ENCODE results near the gene ECEL1. TPM values are rescaled to one million over a fixed set of nuclear protein-coding genes. Genes with fewer than 3 reads are reported as not detected.

ECEL1 gene
- total and polyA plus RNA-seq, 2 of the 4 experiments (the other 2 are of a cell fraction): not detected

- dilution Hi-C loops (cut with HindIII; ENCODE audit: low sequenced_read_pairs, unreplicated experiment) (no loop called here), in situ Hi-C loops (cut with MboI; ENCODE audit: low sequenced_read_pairs) (no loop called here), intact Hi-C loops (cut with micrococcal nuclease) (no loop called here)
- no peak overlapping the region for H2BK120ac ChIP-seq (ENCODE audit: low read depth, low read length)
- no CpG with 5 or more reads among the region's 14 CpGs for WGBS, 2 experiments (ENCODE audit: extremely low coverage in 2 of 2, insufficient read length in 1 of 2)
- H2AFZ ChIP-seq (replicated peaks; ENCODE audit: low read length, poor library complexity): no peak overlapping the region
- peak overlapping the region; percentile 72 for H2AK9ac ChIP-seq (replicated peaks; ENCODE audit: low read depth, low read length, poor library complexity)
- H3K27me3 ChIP-seq (ENCODE audit: control insufficient read depth, insufficient read depth, low read length): peaks cover 19% of the 10 kb centered on the region
- no peak overlapping the region for H3K4ac ChIP-seq (ENCODE audit: low read depth, low read length)
- no peak overlapping the region for H3K4me3 ChIP-seq (ENCODE audit: insufficient read depth, low read depth, low read length)
- H3K27ac ChIP-seq (ENCODE audit: insufficient read depth, low read length): no peak overlapping the region
- H2BK20ac ChIP-seq (ENCODE audit: low read depth, low read length): no peak overlapping the region
- no peak overlapping the region for H2BK15ac ChIP-seq (ENCODE audit: low read depth, low read length)
- no TSS peak for BruUV-seq (replicated peaks)
- no peak overlapping the region for H4K5ac ChIP-seq (ENCODE audit: low read depth, low read length)
- H4K91ac ChIP-seq (ENCODE audit: insufficient read depth, low read depth, low read length): no peak overlapping the region
- H3K9me1 ChIP-seq (ENCODE audit: insufficient read depth, low read length): no peaks in the 10 kb centered on the region
- ChIA-PET CTCF (no interaction called here), POLR2A (ENCODE audit: unreplicated experiment) (no interaction called here)
- no peaks in the 10 kb centered on the region for H3K36me3 ChIP-seq (ENCODE audit: control insufficient read depth, insufficient read depth, low read length)
- H3K79me1 ChIP-seq (ENCODE audit: low read depth in 1 of 2, low read length in 2 of 2): no peaks in the 10 kb centered on the region
- TF ChIP-seq FOS (IDR thresholded peaks at IDR 0.05; ENCODE audit: low read depth, low read length): no peak
- TF ChIP-seq RCOR1 (IDR thresholded peaks at IDR 0.05; ENCODE audit: insufficient replicate concordance, low read length): no peak
- TF ChIP-seq SMC3 (IDR thresholded peaks at IDR 0.05; ENCODE audit: low read depth, low read length): no peak
- no peak for TF ChIP-seq CHD1 (IDR thresholded peaks at IDR 0.05; ENCODE audit: low read depth, low read length)
- no peak for TF ChIP-seq USF2 (IDR thresholded peaks at IDR 0.05; ENCODE audit: low read depth, low read length)
- TF ChIP-seq CEBPB (IDR thresholded peaks at IDR 0.05; ENCODE audit: low read depth, low read length): no peak
- no peak for TF ChIP-seq MAFK (IDR thresholded peaks at IDR 0.05; ENCODE audit: low read depth, low read length)
- no peak for TF ChIP-seq RFX5 (IDR thresholded peaks at IDR 0.05; ENCODE audit: low read depth, low read length)
- no peak for TF ChIP-seq BHLHE40 (IDR thresholded peaks at IDR 0.05; ENCODE audit: low read depth, low read length)
- no peak for TF ChIP-seq MAZ (IDR thresholded peaks at IDR 0.05; ENCODE audit: borderline replicate concordance, low read depth, low read length)
- TF ChIP-seq MXI1 (IDR thresholded peaks at IDR 0.05; ENCODE audit: borderline replicate concordance, low read depth, low read length): no peak
- peaks cover 6% of the 10 kb centered on the region for H3K9me3 ChIP-seq (ENCODE audit: control insufficient read depth, insufficient read depth, low read length)
- no peaks in the 10 kb centered on the region; the same call in 1 of the 2 replicates for H3K4me1 ChIP-seq (ENCODE audit: control insufficient read depth, insufficient read depth, low read length)
- no peak overlapping the region for H3K9ac ChIP-seq (ENCODE audit: low read depth, low read length)
- H4K20me1 ChIP-seq (ENCODE audit: insufficient read depth, low read length): no peaks in the 10 kb centered on the region
- no peak overlapping the region for H3K23ac ChIP-seq (ENCODE audit: low read depth, low read length)
- no peak overlapping the region for H3K4me2 ChIP-seq (ENCODE audit: low read depth, low read length)
- no peak overlapping the region for H3K56ac ChIP-seq (ENCODE audit: extremely low read depth, insufficient read depth, low read length)
- DNase-seq (no peak), ATAC-seq (ENCODE audit: low read depth) (no peak)
- no peak overlapping the region for H2BK5ac ChIP-seq (ENCODE audit: low read depth, low read length, poor library complexity, severe bottlenecking)
- no peak overlapping the region for H3K18ac ChIP-seq (ENCODE audit: low read depth, low read length)
- H4K8ac ChIP-seq (ENCODE audit: low read depth in 2 of 2, low read length in 2 of 2): no peak overlapping the region
- H3K14ac ChIP-seq (replicated peaks; ENCODE audit: low read depth, low read length): no peak overlapping the region
- no peak overlapping the region for H2AK5ac ChIP-seq (ENCODE audit: low read depth, low read length)
These were observed 47.5 kb upstream of the ECEL1 start for GRCh38 chr2:232534940-232535651.
